Psoas muscle (tissue), 8 donors: ENCODE data around the gene COL4A2. TPM values are rescaled to one million over a fixed set of nuclear protein-coding genes. Genes with fewer than 3 reads are reported as not detected.
A peak's percentile ranks its signal among the peaks of the same experiment; 100 is the strongest.

Experiments
- ATAC-seq, 4 donors: fragments of 200-7000 bp; cut with Tn5 transposase; one replicate each; pipeline ENCODE4 v1.9.1; 2020; ENCODE audit warnings: moderate library complexity in 3 of 4, mild to moderate bottlenecking in 2 of 4
- DNase-seq, 2 donors: peaks; one replicate each; pipeline ENCODE4 v3.0.0-alpha.2; 2020
- H3K27ac ChIP-seq: fragments of 200-600 bp; one replicate; pipeline ENCODE4 v1.8.0; 2022
- H3K27me3 ChIP-seq, 3 donors: fragments of 200-600 bp in 1 of 3; one replicate each; pipeline versions ENCODE4 v1.6.1 to v1.8.0; 2013 to 2022; ENCODE audit warnings: low read length in 2 of 3, mild to moderate bottlenecking in 2 of 3, moderate library complexity in 1 of 3; ENCODE audit not compliant: insufficient read depth in 3 of 3
- H3K36me3 ChIP-seq, 2 donors: fragments of 200-600 bp in 1 of 2; one replicate each; pipeline versions ENCODE4 v1.6.1 to v1.8.0; 2013 to 2022; ENCODE audit warnings: low read depth in 1 of 2, mild to moderate bottlenecking in 1 of 2, moderate library complexity in 1 of 2; ENCODE audit not compliant: insufficient read depth in 1 of 2
- H3K4me1 ChIP-seq: fragments of 200-600 bp; one replicate; pipeline ENCODE4 v1.8.0; 2022
- H3K4me3 ChIP-seq: fragments of 200-600 bp; one replicate; pipeline ENCODE4 v1.8.0; 2022; ENCODE audit warnings: mild to moderate bottlenecking
- H3K9me3 ChIP-seq: fragments of 200-600 bp; one replicate; pipeline ENCODE4 v1.8.0; 2022
- CTCF ChIP-seq: fragments of 200-600 bp; IDR thresholded peaks from one replicate; pipeline ENCODE4 v1.8.0; 2022; ENCODE audit warnings: antibody characterized with exemption
- WGBS, 3 donors: extraction: QIAGEN DNeasy Blood & Tissue Kit; methylation state at CpG; one replicate each; pipeline versions ENCODE4 v1.1.6 to v1.1.7; 2013; 5-methylcytosine and 5-hydroxymethylcytosine counted together
- intact Hi-C, 2 donors: fragments of 100-400 bp; cut with DNase I; formaldehyde crosslinking; loops; one replicate each; pipeline versions ENCODE4 v1.11.0 to v1.14.2; 2022
- polyA plus RNA-seq, 3 donors: library from polyadenylated mRNA; stranded (reverse); fragments of 200-250 nt; gene quantifications; one replicate each; pipeline ENCODE4 v1.2.3, GENCODE V29; 2013
- total RNA-seq, 4 donors: library from RNA; stranded (reverse); fragmentation: NEBNext Ultra II Directional in 2 of 4; extraction: Animal tissue kit (Norgen Biotek cat#: 25700) in 2 of 4; gene quantifications; one replicate each; pipeline versions ENCODE4 v1.2.1 to v1.2.4, GENCODE V29; 2021 to 2023
- donor health status: healthy with polysubstance abuse.
- donor health status: DM: no; HTN: no; CAD: no; lungs with moderate emphysema.
- donor health status: Bipolar disorder and iron deficiency.
- donor health status: healthy.
- donor health status: DM: yes; HTN: yes; CAD: no.
- donor health status: DM: no; HTN: no; CAD: no.
- donor health status: DM: no; HTN: no; CAD: no.
- donor health status: DM: yes; HTN: yes; CAD: no.

Gene COL4A2
- total and polyA plus RNA-seq, 7 donors = 25.8 to 84.5 (median 57.8) TPM

- DNase-seq = no peak
- Histone ChIP-seq H3K27me3 (no peaks in the 10 kb centered on the region), H3K9me3 (no peaks in the 10 kb centered on the region), H3K4me3 (no peak overlapping the region), H3K4me1 (peaks cover 10% of the 10 kb centered on the region), H3K36me3 (peaks cover 0 to under 1% of the 10 kb centered on the region in 2 donors), H3K27ac (no peak overlapping the region)
- intact Hi-C loops = no loop called here
- no peak for ATAC-seq
- WGBS, 3 donors = 78 to 95% (median 79%) methylated on average over 4 of the region's 4 CpGs
- TF ChIP-seq CTCF = no peak
These were observed 114.0 kb downstream of the COL4A2 start for GRCh38 chr13:110421061-110421460.

- DNase-seq (no peak), ATAC-seq (no peak)
- Histone ChIP-seq H3K9me3 (no peaks in the 10 kb centered on the region), H3K4me1 (peaks cover 4% of the 10 kb centered on the region), H3K27ac (no peak overlapping the region), H3K27me3 (no peaks in the 10 kb centered on the region), H3K36me3 (peaks cover 0 to 3% of the 10 kb centered on the region in 2 donors), H3K4me3 (no peak overlapping the region)
- intact Hi-C loops = no loop called here
- TF ChIP-seq CTCF = no peak
- WGBS, 3 donors = 91 to 92% (median 92%) methylated on average over 11 of the region's 11 CpGs
These were observed 114.8 kb downstream of the COL4A2 start for GRCh38 chr13:110421696-110422385.

- WGBS, 3 donors = 54 to 67% (median 54%) methylated on average over 12 of the region's 12 CpGs
- no peak for DNase-seq
- Histone ChIP-seq H3K27me3 (no peaks in the 10 kb centered on the region), H3K9me3 (no peaks in the 10 kb centered on the region), H3K4me3 (no peak overlapping the region), H3K27ac (peak overlapping the region; percentile 9), H3K36me3 (peaks cover 0 to 3% of the 10 kb centered on the region in 2 donors), H3K4me1 (peaks cover 4% of the 10 kb centered on the region)
- ATAC-seq = no peak
- no peak for TF ChIP-seq CTCF
- intact Hi-C loops = no loop called here
These were observed 116.0 kb downstream of the COL4A2 start for GRCh38 chr13:110422913-110423688.

GRCh38 chr13:110423689-110424302, 116.7 kb downstream of the COL4A2 start:
- ATAC-seq (peak in 3 of 4 donors; percentile 15 to 25 (median 24)), DNase-seq (no peak)
- no peaks in the 10 kb centered on the region for H3K9me3 ChIP-seq
- intact Hi-C loops = no loop called here
- H3K4me3 ChIP-seq = no peak overlapping the region
- TF ChIP-seq CTCF = no peak
- no peaks in the 10 kb centered on the region for H3K4me1 ChIP-seq
- H3K27ac ChIP-seq = peak overlapping the region; percentile 9
- WGBS, 3 donors = 74 to 82% (median 76%) methylated on average over 11 of the region's 11 CpGs
- peaks cover 0 to 3% of the 10 kb centered on the region in 2 donors for H3K36me3 ChIP-seq
- H3K27me3 ChIP-seq = no peaks in the 10 kb centered on the region
